Mucosa of descending colon (tissue), 3 donors: ENCODE data around the gene PPP1R1B. TPM values are rescaled to one million over a fixed set of nuclear protein-coding genes. Genes with fewer than 3 reads are reported as not detected.

Experiments used
- ATAC-seq: fragments of 200-7000 bp; cut with Tn5 transposase; one replicate; pipeline ENCODE4 v1.9.1; 2020; ENCODE audit warnings: mild to moderate bottlenecking, moderate library complexity
- DNase-seq, 3 donors: peaks; one replicate each; pipeline ENCODE4 v3.0.0-alpha.2; 2020
- H3K36me3 ChIP-seq: fragments of 200-600 bp; one replicate; pipeline ENCODE4 v1.8.0; 2021; ENCODE audit warnings: low read depth, mild to moderate bottlenecking
- H3K4me1 ChIP-seq: fragments of 200-600 bp; one replicate; pipeline ENCODE4 v1.8.0; 2021; ENCODE audit warnings: low read depth, mild to moderate bottlenecking
- H3K4me3 ChIP-seq: fragments of 200-600 bp; one replicate; pipeline ENCODE4 v1.8.0; 2021; ENCODE audit warnings: mild to moderate bottlenecking
- H3K9me3 ChIP-seq: fragments of 200-600 bp; one replicate; pipeline ENCODE4 v1.8.0; 2021; ENCODE audit warnings: mild to moderate bottlenecking
- CTCF ChIP-seq: fragments of 200-600 bp; IDR thresholded peaks from one replicate; pipeline ENCODE4 v1.8.0; 2022; ENCODE audit warnings: antibody characterized with exemption, mild to moderate bottlenecking
- intact Hi-C, 2 donors: fragments of 100-400 bp; cut with DNase I in 1 of 2; cut with micrococcal nuclease in 1 of 2; formaldehyde crosslinking; loops; one replicate each; pipeline versions ENCODE4 v1.11.0 to v1.11.1; 2022; cut with DNase I, micrococcal nuclease
- total RNA-seq, 3 donors: library from RNA; stranded (reverse); fragmentation: NEBNext Ultra II Directional in 2 of 3; extraction: Animal tissue kit (Norgen Biotek cat#: 25700) in 2 of 3; gene quantifications; one replicate each; pipeline versions ENCODE4 v1.2.1 to v1.2.4, GENCODE V29; 2021 to 2023
- donor health status: DM: no; HTN: no; CAD: no; lungs with moderate emphysema.
- donor health status: DM: no; HTN: no; CAD: no.
- donor health status: DM: no; HTN: yes; CAD: no.

The PPP1R1B gene
- total RNA-seq, 3 donors from 2014 or later = 108 to 362 (median 356) TPM

- Histone ChIP-seq H3K4me3 (no peak overlapping the region), H3K36me3 (no peaks in the 10 kb centered on the region), H3K4me1 (peaks cover 38% of the 10 kb centered on the region), H3K9me3 (no peaks in the 10 kb centered on the region)
- DNase-seq = peak in 2 of 3 donors; percentile 73 to 77
- intact Hi-C loops = no loop called here
- ATAC-seq = peak; percentile 20
- TF ChIP-seq CTCF = no peak
Measured at GRCh38 chr17:39631403-39631802, 4.7 kb downstream of the PPP1R1B start.

DNA sequence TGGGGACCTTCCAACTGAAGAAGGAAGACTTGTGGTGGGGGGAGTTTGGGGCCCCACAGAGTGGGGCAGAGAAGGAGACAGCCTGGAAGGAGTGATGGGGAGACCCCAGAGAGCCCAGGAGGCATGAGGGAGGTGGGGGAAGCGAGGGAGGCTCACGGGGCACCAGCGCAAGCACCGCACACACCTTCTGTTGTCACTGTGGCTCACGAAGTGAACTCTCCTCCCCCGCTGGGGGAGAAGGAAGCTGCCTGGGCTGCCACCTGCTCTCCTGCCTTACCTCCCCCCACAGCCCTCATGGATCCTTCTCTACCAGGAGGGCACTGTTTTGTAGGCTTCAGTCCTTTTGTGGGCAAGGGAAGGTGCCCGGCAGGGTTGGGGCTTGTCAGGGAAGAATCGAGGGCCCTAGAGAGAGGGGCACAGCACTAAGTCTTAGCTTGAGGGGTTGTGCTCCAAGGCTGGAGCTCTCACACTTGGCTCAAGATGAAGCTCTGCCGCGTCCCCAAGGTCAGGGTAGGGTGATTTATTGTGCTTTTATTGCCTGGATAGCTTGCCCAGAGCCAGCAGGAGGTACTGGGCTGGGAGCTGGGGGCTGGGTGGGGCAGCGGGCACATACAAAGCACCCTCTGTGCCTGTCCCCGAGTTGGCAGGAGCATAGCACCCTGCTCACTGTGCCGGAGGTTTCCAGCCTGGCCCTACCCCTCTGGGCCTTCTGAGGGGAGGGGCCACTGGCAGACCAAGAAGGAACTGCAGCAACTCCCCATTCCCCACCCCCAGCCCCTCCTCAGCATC lies 5.6 kb downstream of the PPP1R1B start:
- peaks cover 41% of the 10 kb centered on the region for H3K4me1 ChIP-seq
- DNase-seq = peak; percentile 91 to 96 (median 93)
- TF ChIP-seq CTCF = no peak
- no peaks in the 10 kb centered on the region for H3K36me3 ChIP-seq
- peak; percentile 65 for ATAC-seq
- no peak overlapping the region for H3K4me3 ChIP-seq
- H3K9me3 ChIP-seq = no peaks in the 10 kb centered on the region
- intact Hi-C loops = no loop called here

GRCh38 chr17:39633570-39634183 lies 6.9 kb downstream of the PPP1R1B start:
- DNase-seq (no peak), ATAC-seq (no peak)
- no peaks in the 10 kb centered on the region for H3K9me3 ChIP-seq
- no peak overlapping the region for H3K4me3 ChIP-seq
- intact Hi-C loops = no loop called here
- H3K36me3 ChIP-seq = no peaks in the 10 kb centered on the region
- TF ChIP-seq CTCF = no peak
- peaks cover 51% of the 10 kb centered on the region for H3K4me1 ChIP-seq

GRCh38 chr17:39634384-39634871 lies 7.7 kb downstream of the PPP1R1B start:
- peak; percentile 63 for TF ChIP-seq CTCF
- H3K9me3 ChIP-seq = no peaks in the 10 kb centered on the region
- peaks cover 52% of the 10 kb centered on the region for H3K4me1 ChIP-seq
- DNase-seq (no peak), ATAC-seq (no peak)
- H3K36me3 ChIP-seq = no peaks in the 10 kb centered on the region
- intact Hi-C loops = no loop called here
- no peak overlapping the region for H3K4me3 ChIP-seq

DNA sequence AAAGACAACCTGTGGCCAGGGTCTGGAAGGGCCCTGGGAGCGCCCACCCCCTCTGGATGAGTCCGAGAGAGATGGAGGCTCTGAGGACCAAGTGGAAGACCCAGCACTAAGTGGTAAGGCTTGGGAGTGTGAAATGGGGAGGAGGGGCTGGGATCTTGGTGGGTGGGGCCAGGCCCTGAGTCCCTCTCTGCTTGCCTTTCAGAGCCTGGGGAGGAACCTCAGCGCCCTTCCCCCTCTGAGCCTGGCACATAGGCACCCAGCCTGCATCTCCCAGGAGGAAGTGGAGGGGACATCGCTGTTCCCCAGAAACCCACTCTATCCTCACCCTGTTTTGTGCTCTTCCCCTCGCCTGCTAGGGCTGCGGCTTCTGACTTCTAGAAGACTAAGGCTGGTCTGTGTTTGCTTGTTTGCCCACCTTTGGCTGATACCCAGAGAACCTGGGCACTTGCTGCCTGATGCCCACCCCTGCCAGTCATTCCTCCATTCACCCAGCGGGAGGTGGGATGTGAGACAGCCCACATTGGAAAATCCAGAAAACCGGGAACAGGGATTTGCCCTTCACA lies 8.9 kb downstream of the PPP1R1B start:
- Histone ChIP-seq H3K9me3 (no peaks in the 10 kb centered on the region), H3K4me1 (peaks cover 53% of the 10 kb centered on the region), H3K4me3 (no peak overlapping the region), H3K36me3 (no peaks in the 10 kb centered on the region)
- no peak for DNase-seq
- no peak for TF ChIP-seq CTCF
- intact Hi-C loops = no loop called here
- no peak for ATAC-seq
